ENCODE measurements around the gene SPTBN1.

The SPTBN1 gene

GRCh38 chr2:54611830-54612545 lies 155.9 kb downstream of the SPTBN1 start:
- Histone ChIP-seq H3K36me3 (ENCODE audit: low read depth) (peaks cover 50% of the 10 kb centered on the region), H3K4me3 (ENCODE audit: severe bottlenecking) (no peak overlapping the region), H3K27me3 (ENCODE audit: insufficient read depth, poor library complexity, severe bottlenecking) (no peaks in the 10 kb centered on the region), H3K4me1 (ENCODE audit: insufficient read depth, poor library complexity, severe bottlenecking) (peaks cover 22% of the 10 kb centered on the region), H3K9me3 (ENCODE audit: severe bottlenecking) (no peaks in the 10 kb centered on the region), H3K27ac (ENCODE audit: poor library complexity, severe bottlenecking) (peak overlapping the region; percentile 59)
- no peak for TF ChIP-seq CTCF (IDR thresholded peaks at IDR 0.05; ENCODE audit: poor library complexity, severe bottlenecking)
- ATAC-seq (ENCODE audit: low read depth) (no peak), DNase-seq (ENCODE audit: low spot score) (no peak)

GRCh38 chr2:54613386-54613785 lies 157.3 kb downstream of the SPTBN1 start:
- no peaks in the 10 kb centered on the region for H3K27me3 ChIP-seq (ENCODE audit: insufficient read depth, poor library complexity, severe bottlenecking)
- H3K36me3 ChIP-seq (ENCODE audit: low read depth), result peaks cover 64% of the 10 kb centered on the region
- H3K9me3 ChIP-seq (ENCODE audit: severe bottlenecking), result no peaks in the 10 kb centered on the region
- no peak for DNase-seq (ENCODE audit: low spot score)
- H3K4me1 ChIP-seq (ENCODE audit: insufficient read depth, poor library complexity, severe bottlenecking), result peaks cover 22% of the 10 kb centered on the region
- TF ChIP-seq CTCF (IDR thresholded peaks at IDR 0.05; ENCODE audit: poor library complexity, severe bottlenecking), result no peak
- peak overlapping the region; percentile 59 for H3K27ac ChIP-seq (ENCODE audit: poor library complexity, severe bottlenecking)
- ATAC-seq (ENCODE audit: low read depth), result no peak
- H3K4me3 ChIP-seq (ENCODE audit: severe bottlenecking), result no peak overlapping the region

- Histone ChIP-seq H3K27ac (ENCODE audit: poor library complexity, severe bottlenecking) (peak overlapping the region; percentile 59), H3K36me3 (ENCODE audit: low read depth) (peaks cover 68% of the 10 kb centered on the region), H3K27me3 (ENCODE audit: insufficient read depth, poor library complexity, severe bottlenecking) (no peaks in the 10 kb centered on the region), H3K4me3 (ENCODE audit: severe bottlenecking) (no peak overlapping the region), H3K9me3 (ENCODE audit: severe bottlenecking) (no peaks in the 10 kb centered on the region), H3K4me1 (ENCODE audit: insufficient read depth, poor library complexity, severe bottlenecking) (peaks cover 22% of the 10 kb centered on the region)
- DNase-seq (ENCODE audit: low spot score) (no peak), ATAC-seq (ENCODE audit: low read depth) (peak; percentile 87)
- TF ChIP-seq CTCF (IDR thresholded peaks at IDR 0.05; ENCODE audit: poor library complexity, severe bottlenecking), result no peak
Measured at GRCh38 chr2:54613794-54614257, 157.7 kb downstream of the SPTBN1 start.

- ATAC-seq (ENCODE audit: low read depth) (no peak), DNase-seq (ENCODE audit: low spot score) (no peak)
- peak overlapping the region; percentile 59 for H3K27ac ChIP-seq (ENCODE audit: poor library complexity, severe bottlenecking)
- H3K4me3 ChIP-seq (ENCODE audit: severe bottlenecking), result no peak overlapping the region
- H3K36me3 ChIP-seq (ENCODE audit: low read depth), result peaks cover 78% of the 10 kb centered on the region
- no peaks in the 10 kb centered on the region for H3K9me3 ChIP-seq (ENCODE audit: severe bottlenecking)
- no peak for TF ChIP-seq CTCF (IDR thresholded peaks at IDR 0.05; ENCODE audit: poor library complexity, severe bottlenecking)
- no peaks in the 10 kb centered on the region for H3K27me3 ChIP-seq (ENCODE audit: insufficient read depth, poor library complexity, severe bottlenecking)
- H3K4me1 ChIP-seq (ENCODE audit: insufficient read depth, poor library complexity, severe bottlenecking), result peaks cover 21% of the 10 kb centered on the region
Measured at GRCh38 chr2:54614819-54615218, 158.7 kb downstream of the SPTBN1 start.

Data from RWPE2 (cell line).